RWPE2 (cell line): ENCODE data around the gene SEPTIN3.

Source experiments
- ATAC-seq: fragments of 200-7000 bp; cut with Tn5 transposase; 3 replicates; pipeline ENCODE4 v1.9.1; 2021; ENCODE audit warnings: low read depth
- DNase-seq: peaks from one replicate; pipeline ENCODE4 v3.0.0-alpha.2; 2020; ENCODE audit warnings: low spot score
- H3K27ac ChIP-seq: fragments of 450-650 bp; 2 replicates; pipeline ENCODE4 v1.5.1; 2017; ENCODE audit warnings: mild to moderate bottlenecking; ENCODE audit not compliant: poor library complexity, severe bottlenecking
- H3K27me3 ChIP-seq: fragments of 250-450 bp; sonication (Bioruptor Pico); 2 replicates; pipeline ENCODE4 v1.5.1; 2021; ENCODE audit warnings: mild to moderate bottlenecking, moderate library complexity; ENCODE audit not compliant: insufficient read depth, poor library complexity, severe bottlenecking
- H3K36me3 ChIP-seq: fragments of 250-450 bp; sonication (Bioruptor Pico); 2 replicates; pipeline ENCODE4 v1.5.1; 2020; ENCODE audit warnings: low read depth, mild to moderate bottlenecking, moderate library complexity
- H3K4me1 ChIP-seq: fragments of 250-450 bp; sonication (Bioruptor Pico); 2 replicates; pipeline ENCODE4 v1.5.1; 2021; ENCODE audit warnings: mild to moderate bottlenecking, moderate library complexity; ENCODE audit not compliant: insufficient read depth, poor library complexity, severe bottlenecking
- H3K4me3 ChIP-seq: fragments of 250-450 bp; sonication (Bioruptor Pico); 2 replicates; pipeline ENCODE4 v1.5.1; 2021; ENCODE audit warnings: mild to moderate bottlenecking, moderate library complexity; ENCODE audit not compliant: severe bottlenecking
- H3K9me3 ChIP-seq: fragments of 250-450 bp; sonication (Bioruptor Pico); 2 replicates; pipeline ENCODE4 v1.5.1; 2021; ENCODE audit warnings: mild to moderate bottlenecking, moderate library complexity; ENCODE audit not compliant: severe bottlenecking
- TF ChIP-seq, protein P1 (sequence below): fragments of 450-650 bp; IDR thresholded peaks from one replicate; pipeline ENCODE4 v1.5.1; 2017; ENCODE audit warnings: mild to moderate bottlenecking, moderate library complexity; ENCODE audit not compliant: poor library complexity, severe bottlenecking

Gene SEPTIN3

GRCh38 chr22:41976070-41976901 lies 7.0 kb downstream of the SEPTIN3 start:
- H3K27ac ChIP-seq, result no peak overlapping the region
- no peaks in the 10 kb centered on the region for H3K9me3 ChIP-seq
- peaks cover 27% of the 10 kb centered on the region for H3K27me3 ChIP-seq
- peak overlapping the region; percentile 38 for H3K4me3 ChIP-seq
- no peaks in the 10 kb centered on the region for H3K36me3 ChIP-seq
- ATAC-seq (peak; percentile 37), DNase-seq (no peak)
- TF ChIP-seq, protein P1, sequence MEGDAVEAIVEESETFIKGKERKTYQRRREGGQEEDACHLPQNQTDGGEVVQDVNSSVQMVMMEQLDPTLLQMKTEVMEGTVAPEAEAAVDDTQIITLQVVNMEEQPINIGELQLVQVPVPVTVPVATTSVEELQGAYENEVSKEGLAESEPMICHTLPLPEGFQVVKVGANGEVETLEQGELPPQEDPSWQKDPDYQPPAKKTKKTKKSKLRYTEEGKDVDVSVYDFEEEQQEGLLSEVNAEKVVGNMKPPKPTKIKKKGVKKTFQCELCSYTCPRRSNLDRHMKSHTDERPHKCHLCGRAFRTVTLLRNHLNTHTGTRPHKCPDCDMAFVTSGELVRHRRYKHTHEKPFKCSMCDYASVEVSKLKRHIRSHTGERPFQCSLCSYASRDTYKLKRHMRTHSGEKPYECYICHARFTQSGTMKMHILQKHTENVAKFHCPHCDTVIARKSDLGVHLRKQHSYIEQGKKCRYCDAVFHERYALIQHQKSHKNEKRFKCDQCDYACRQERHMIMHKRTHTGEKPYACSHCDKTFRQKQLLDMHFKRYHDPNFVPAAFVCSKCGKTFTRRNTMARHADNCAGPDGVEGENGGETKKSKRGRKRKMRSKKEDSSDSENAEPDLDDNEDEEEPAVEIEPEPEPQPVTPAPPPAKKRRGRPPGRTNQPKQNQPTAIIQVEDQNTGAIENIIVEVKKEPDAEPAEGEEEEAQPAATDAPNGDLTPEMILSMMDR, result no peak
- no peaks in the 10 kb centered on the region for H3K4me1 ChIP-seq

DNA sequence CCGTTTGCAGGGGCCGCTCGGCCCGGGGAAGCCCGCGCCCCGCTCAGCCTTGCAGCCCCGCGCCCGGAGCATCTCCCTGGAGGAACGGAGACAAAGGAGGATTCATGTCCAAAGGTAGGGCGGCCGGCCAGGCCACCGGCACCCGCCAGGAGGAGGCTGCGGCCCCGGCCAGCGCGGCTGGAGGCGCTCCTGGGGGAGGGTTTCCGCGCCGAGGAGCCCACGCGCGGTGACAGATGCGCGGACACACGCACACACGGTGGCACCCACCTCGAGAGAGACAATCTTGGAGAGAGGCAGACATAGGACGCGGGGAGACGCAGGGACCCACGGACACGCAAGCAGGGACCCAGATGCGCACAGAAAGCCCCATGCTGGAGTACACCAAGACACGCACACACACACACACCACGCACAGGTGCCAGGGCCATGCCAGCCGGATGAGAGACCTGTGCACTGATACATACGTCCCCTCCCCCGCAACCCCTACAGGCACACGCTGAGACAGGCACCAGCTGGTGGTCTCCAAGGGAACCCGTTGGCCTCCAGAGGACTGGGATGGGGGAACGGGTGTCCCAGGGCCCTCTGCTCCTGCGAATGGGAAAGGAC lies 7.8 kb downstream of the SEPTIN3 start:
- H3K4me1 ChIP-seq, result no peaks in the 10 kb centered on the region
- H3K9me3 ChIP-seq, result no peaks in the 10 kb centered on the region
- peak overlapping the region; percentile 38 for H3K4me3 ChIP-seq
- H3K36me3 ChIP-seq, result no peaks in the 10 kb centered on the region
- TF ChIP-seq, protein P1, result no peak
- no peak overlapping the region for H3K27ac ChIP-seq
- peaks cover 27% of the 10 kb centered on the region for H3K27me3 ChIP-seq
- ATAC-seq (no peak), DNase-seq (no peak)

GRCh38 chr22:41978732-41979131 lies 9.5 kb downstream of the SEPTIN3 start:
- Histone ChIP-seq H3K9me3 (no peaks in the 10 kb centered on the region), H3K36me3 (no peaks in the 10 kb centered on the region), H3K27ac (no peak overlapping the region), H3K4me3 (no peak overlapping the region), H3K27me3 (peaks cover 27% of the 10 kb centered on the region), H3K4me1 (no peaks in the 10 kb centered on the region)
- no peak for DNase-seq
- ATAC-seq, result no peak
- TF ChIP-seq, protein P1, result no peak

- Histone ChIP-seq H3K27me3 (peaks cover 27% of the 10 kb centered on the region), H3K4me3 (no peak overlapping the region), H3K9me3 (no peaks in the 10 kb centered on the region), H3K27ac (no peak overlapping the region), H3K4me1 (no peaks in the 10 kb centered on the region), H3K36me3 (no peaks in the 10 kb centered on the region)
- no peak for ATAC-seq
- TF ChIP-seq, protein P1, result no peak
- DNase-seq, result no peak
These were observed 10.4 kb downstream of the SEPTIN3 start for GRCh38 chr22:41979423-41980250.
